Retinal pigment epithelial cell (primary cell): ENCODE measurements around the gene TMEM131L.

Experiments used
- DNase-seq: peaks from one replicate; pipeline ENCODE4 v3.0.0-alpha.2; 2010; ENCODE audit warnings: low read depth
- H3K4me3 ChIP-seq: 2 replicates; pipeline ENCODE4 v1.5.1; 2011; ENCODE audit warnings: mild to moderate bottlenecking, low read length, control low read depth, moderate library complexity
- TF ChIP-seq, protein P1 (sequence below): conservative IDR thresholded peaks from 2 replicates; pipeline ENCODE4 v1.5.1; 2011; ENCODE audit warnings: low read depth, low read length, control low read depth, inconsistent platforms

TMEM131L gene

DNA sequence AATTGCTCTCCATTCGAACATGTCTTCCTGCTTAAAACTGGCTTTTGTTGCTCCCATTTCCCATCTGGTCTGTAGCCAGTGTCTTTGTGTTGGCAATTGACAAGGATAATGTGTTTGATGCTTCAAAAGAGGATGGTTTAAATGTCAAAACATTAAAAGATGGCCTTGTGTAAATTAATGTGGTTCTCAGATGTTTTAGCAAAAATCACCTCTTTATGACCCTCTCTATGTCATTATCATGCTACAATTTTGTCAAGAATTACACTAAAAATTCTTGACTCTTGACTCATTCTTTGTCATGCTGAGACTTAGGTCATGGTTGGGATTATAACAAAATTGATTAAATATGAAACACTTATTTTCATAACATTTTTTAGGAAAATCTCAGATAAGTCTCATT is 47.4 kb downstream of the TMEM131L start:
- TF ChIP-seq, protein P1, sequence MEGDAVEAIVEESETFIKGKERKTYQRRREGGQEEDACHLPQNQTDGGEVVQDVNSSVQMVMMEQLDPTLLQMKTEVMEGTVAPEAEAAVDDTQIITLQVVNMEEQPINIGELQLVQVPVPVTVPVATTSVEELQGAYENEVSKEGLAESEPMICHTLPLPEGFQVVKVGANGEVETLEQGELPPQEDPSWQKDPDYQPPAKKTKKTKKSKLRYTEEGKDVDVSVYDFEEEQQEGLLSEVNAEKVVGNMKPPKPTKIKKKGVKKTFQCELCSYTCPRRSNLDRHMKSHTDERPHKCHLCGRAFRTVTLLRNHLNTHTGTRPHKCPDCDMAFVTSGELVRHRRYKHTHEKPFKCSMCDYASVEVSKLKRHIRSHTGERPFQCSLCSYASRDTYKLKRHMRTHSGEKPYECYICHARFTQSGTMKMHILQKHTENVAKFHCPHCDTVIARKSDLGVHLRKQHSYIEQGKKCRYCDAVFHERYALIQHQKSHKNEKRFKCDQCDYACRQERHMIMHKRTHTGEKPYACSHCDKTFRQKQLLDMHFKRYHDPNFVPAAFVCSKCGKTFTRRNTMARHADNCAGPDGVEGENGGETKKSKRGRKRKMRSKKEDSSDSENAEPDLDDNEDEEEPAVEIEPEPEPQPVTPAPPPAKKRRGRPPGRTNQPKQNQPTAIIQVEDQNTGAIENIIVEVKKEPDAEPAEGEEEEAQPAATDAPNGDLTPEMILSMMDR = no peak
- H3K4me3 ChIP-seq = no peak overlapping the region
- peak; percentile 48 for DNase-seq

GRCh38 chr4:153514001-153514526 is 47.9 kb downstream of the TMEM131L start:
- TF ChIP-seq, protein P1 = no peak
- DNase-seq = peak; percentile 85
- H3K4me3 ChIP-seq = no peak overlapping the region

- DNase-seq = no peak
- H3K4me3 ChIP-seq = no peak overlapping the region
- TF ChIP-seq, protein P1 = no peak
These were observed 48.7 kb downstream of the TMEM131L start for GRCh38 chr4:153514688-153515426.

DNA sequence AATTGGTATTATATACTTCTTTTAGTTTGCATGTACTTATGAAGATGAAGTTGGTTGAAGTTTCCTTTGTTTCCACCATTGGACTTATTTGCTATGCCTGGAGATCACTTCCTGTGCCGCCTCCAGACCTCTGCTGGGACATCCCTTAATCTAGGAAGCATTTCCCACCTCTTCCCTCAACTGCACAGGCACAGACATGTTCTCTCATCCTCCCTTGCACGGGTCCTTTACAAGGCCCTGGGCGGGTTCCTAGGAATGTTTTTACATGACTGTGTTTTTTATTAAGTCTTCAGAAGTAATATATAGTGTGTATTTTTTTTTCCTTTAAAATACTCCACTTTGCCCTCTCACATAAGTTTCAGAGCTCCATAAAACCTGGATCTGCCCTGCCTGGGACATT is 51.0 kb downstream of the TMEM131L start:
- DNase-seq = no peak
- no peak overlapping the region for H3K4me3 ChIP-seq
- TF ChIP-seq, protein P1 = no peak

- TF ChIP-seq, protein P1 = no peak
- no peak for DNase-seq
- H3K4me3 ChIP-seq = no peak overlapping the region
These were observed 51.8 kb downstream of the TMEM131L start for GRCh38 chr4:153518001-153518400.

GRCh38 chr4:153518637-153519389 is 52.7 kb downstream of the TMEM131L start:
- DNase-seq = no peak
- no peak overlapping the region for H3K4me3 ChIP-seq
- TF ChIP-seq, protein P1 = no peak
